ENCODE data around the gene HOXD4. TPM values are rescaled to one million over a fixed set of nuclear protein-coding genes. Genes with fewer than 3 reads are reported as not detected.

The HOXD4 gene
- total RNA-seq, 1 experiment from 2014 or later: not detected

- H3K4me1 Mint-ChIP-seq (ENCODE audit: low read depth, unreplicated experiment): no peaks in the 10 kb centered on the region
- BruUV-seq (replicated peaks): no TSS peak
- intact Hi-C loops (cut with micrococcal nuclease; ENCODE audit: unreplicated experiment): no loop called here
- no peak overlapping the region for H3K27ac Mint-ChIP-seq (ENCODE audit: unreplicated experiment)
- H3K9me3 Mint-ChIP-seq (ENCODE audit: low read depth, unreplicated experiment): peaks cover 2% of the 10 kb centered on the region
- H3K36me3 Mint-ChIP-seq (ENCODE audit: insufficient read depth, unreplicated experiment): no peaks in the 10 kb centered on the region
- DNase-seq: no peak
- TF ChIP-seq CTCF (IDR thresholded peaks at IDR 0.05; ENCODE audit: unreplicated experiment): no peak
- no peak overlapping the region for H3K4me3 Mint-ChIP-seq (ENCODE audit: low read depth, unreplicated experiment)
- CTCF ChIA-PET: no interaction called here
- peaks cover 12% of the 10 kb centered on the region for H3K27me3 Mint-ChIP-seq (ENCODE audit: unreplicated experiment)
These were observed 13.4 kb downstream of the HOXD4 start for GRCh38 chr2:176164611-176165369.

- Mint-ChIP-seq H3K9me3 (ENCODE audit: low read depth, unreplicated experiment) (peaks cover 2% of the 10 kb centered on the region), H3K4me1 (ENCODE audit: low read depth, unreplicated experiment) (no peaks in the 10 kb centered on the region), H3K27ac (ENCODE audit: unreplicated experiment) (no peak overlapping the region), H3K27me3 (ENCODE audit: unreplicated experiment) (peaks cover 12% of the 10 kb centered on the region), H3K36me3 (ENCODE audit: insufficient read depth, unreplicated experiment) (no peaks in the 10 kb centered on the region), H3K4me3 (ENCODE audit: low read depth, unreplicated experiment) (no peak overlapping the region)
- DNase-seq: no peak
- intact Hi-C loops (cut with micrococcal nuclease; ENCODE audit: unreplicated experiment): no loop called here
- CTCF ChIA-PET: no interaction called here
- TF ChIP-seq CTCF (IDR thresholded peaks at IDR 0.05; ENCODE audit: unreplicated experiment): no peak
- BruUV-seq (replicated peaks): no TSS peak
These were observed 14.2 kb downstream of the HOXD4 start for GRCh38 chr2:176165370-176166050.

GRCh38 chr2:176166272-176166671, 14.9 kb downstream of the HOXD4 start:
- CTCF ChIA-PET: interaction anchor here (1.1 kb wide), 1 partner anchor 11 kb away, joined by 3 read pairs; no protein-coding TSS in a partner anchor
- H3K4me3 Mint-ChIP-seq (ENCODE audit: low read depth, unreplicated experiment): no peak overlapping the region

GRCh38 chr2:176167398-176167797, 16.0 kb downstream of the HOXD4 start:
- CTCF ChIA-PET: interaction anchor here (0.7 kb wide), 1 partner anchor 548 kb away, joined by 4 read pairs; no protein-coding TSS in a partner anchor
- Mint-ChIP-seq H3K36me3 (ENCODE audit: insufficient read depth, unreplicated experiment) (no peaks in the 10 kb centered on the region), H3K27me3 (ENCODE audit: unreplicated experiment) (peaks cover 12% of the 10 kb centered on the region), H3K27ac (ENCODE audit: unreplicated experiment) (no peak overlapping the region), H3K9me3 (ENCODE audit: low read depth, unreplicated experiment) (no peaks in the 10 kb centered on the region), H3K4me1 (ENCODE audit: low read depth, unreplicated experiment) (no peaks in the 10 kb centered on the region), H3K4me3 (ENCODE audit: low read depth, unreplicated experiment) (no peak overlapping the region)
- intact Hi-C loops (cut with micrococcal nuclease; ENCODE audit: unreplicated experiment): no loop called here
- no TSS peak for BruUV-seq (replicated peaks)
- no peak for TF ChIP-seq CTCF (IDR thresholded peaks at IDR 0.05; ENCODE audit: unreplicated experiment)
- DNase-seq: no peak

More at GRCh38 chr2:176166272-176166671, 14.9 kb downstream of the HOXD4 start:
- intact Hi-C loops (cut with micrococcal nuclease; ENCODE audit: unreplicated experiment): no loop called here
- Mint-ChIP-seq H3K9me3 (ENCODE audit: low read depth, unreplicated experiment) (peaks cover 2% of the 10 kb centered on the region), H3K27ac (ENCODE audit: unreplicated experiment) (no peak overlapping the region), H3K4me1 (ENCODE audit: low read depth, unreplicated experiment) (no peaks in the 10 kb centered on the region), H3K36me3 (ENCODE audit: insufficient read depth, unreplicated experiment) (no peaks in the 10 kb centered on the region), H3K27me3 (ENCODE audit: unreplicated experiment) (peaks cover 12% of the 10 kb centered on the region)
- no peak for TF ChIP-seq CTCF (IDR thresholded peaks at IDR 0.05; ENCODE audit: unreplicated experiment)
- no TSS peak for BruUV-seq (replicated peaks)
- no peak for DNase-seq

Data from Calu3 (cell line).